ENCODE results near the gene COPS8.

The COPS8 gene

DNA sequence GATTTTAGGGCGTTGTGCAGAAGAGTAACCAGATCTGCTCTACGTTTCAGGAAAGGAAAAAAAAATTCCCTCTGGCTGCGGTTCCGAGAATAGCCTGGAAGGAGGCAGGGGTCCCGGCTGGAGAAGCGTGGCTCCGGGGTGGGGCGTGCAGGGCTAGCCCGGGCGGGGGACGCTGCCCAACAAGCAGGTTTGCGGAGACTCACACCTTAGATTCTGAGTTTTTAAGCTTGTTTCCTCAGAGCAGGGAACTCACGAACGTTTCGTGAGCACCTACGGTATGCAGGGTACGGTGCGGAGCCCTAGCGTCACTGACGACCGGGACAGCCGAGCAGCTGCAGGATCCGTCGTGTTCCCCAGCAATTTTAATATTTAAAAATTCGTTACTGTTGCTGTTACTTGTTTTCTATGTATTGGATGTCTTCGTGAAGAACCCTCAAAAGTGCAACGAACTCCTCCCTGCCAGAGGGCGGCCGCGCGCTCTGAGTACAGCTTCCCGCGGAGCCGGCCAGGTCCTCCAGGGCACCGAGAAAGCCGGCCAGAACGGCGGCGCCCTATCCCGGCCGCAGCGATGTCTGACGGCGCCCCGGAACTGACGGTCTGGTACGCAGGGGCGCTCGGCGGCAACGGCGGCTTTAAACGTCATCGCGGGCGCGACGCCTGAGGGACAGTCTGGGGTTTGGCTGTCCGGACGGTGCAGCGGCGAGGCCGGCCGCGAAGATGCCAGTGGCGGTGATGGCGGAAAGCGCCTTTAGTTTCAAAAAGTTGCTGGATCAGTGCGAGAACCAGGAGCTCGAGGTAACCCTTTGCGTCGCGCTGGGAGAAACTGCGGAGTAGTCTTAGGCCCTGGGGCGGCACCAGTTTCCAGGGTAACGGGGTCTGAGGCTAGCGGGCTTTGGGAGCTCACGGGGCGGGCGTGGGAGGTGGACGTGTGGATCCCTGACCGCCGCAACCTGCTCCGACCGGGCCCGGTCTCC is at the start of gene COPS8:
Gene COPS8, plus strand, starts transcription at position 642 of the 974 bp plus-strand sequence. Its CDS starts 76 bp downstream, at position 718.
- DNase-seq = peak; percentile 91 to 92

DNA sequence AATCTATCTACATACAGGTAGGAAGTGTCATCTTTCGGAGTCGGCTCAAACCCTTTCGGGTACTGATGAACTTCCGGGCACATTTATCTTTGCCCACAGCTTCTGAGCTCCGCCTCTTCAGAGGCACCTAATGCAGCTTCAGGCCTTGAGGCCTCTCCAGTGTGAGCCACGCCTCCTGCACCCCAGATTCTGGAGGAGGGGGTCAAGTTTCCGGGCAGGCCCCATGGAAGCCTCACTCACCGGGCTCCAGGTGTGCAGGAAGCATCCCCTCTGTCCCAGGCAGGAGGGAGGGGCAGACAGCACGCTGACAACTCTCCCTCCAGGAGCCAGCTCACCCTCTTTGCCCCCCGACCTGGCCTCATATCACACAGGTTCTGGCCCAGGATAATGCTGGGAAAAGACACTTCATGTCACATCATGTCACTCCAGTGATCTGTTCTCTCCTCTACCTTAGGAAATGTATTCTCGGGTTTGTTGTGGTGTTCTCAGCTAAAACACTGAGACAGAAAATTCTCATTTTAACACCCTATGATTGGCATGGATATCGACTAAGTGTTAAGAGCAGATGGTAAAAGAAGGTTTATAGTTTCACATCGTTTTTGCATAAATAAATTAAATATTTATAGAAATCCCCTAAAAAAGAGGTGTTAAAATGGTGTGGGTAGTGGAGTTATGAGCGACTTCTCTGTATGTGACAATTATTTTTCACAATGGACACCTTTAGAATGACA is 46.2 kb upstream of the COPS8 start:
- DNase-seq = no peak

DNA sequence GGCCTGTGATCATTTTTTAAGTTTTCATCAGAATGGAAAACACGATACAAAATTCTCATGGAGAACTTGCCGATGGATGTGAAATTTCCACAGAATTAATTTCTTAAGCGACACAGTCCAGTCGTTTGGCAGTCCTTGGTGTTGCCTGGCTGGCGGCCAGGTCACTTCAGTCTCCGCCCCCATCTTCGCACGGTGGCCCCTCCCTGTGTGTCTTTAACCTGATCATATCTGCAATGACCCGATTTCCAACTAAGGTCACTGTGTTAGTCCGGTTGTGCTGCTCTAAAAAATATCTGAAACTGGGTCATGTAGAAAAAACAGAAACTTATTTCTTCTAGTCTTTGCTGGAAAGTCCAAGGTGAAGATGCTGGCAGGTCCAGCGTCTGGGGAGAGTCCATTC is 44.5 kb upstream of the COPS8 start:
- no peak for DNase-seq

DNA sequence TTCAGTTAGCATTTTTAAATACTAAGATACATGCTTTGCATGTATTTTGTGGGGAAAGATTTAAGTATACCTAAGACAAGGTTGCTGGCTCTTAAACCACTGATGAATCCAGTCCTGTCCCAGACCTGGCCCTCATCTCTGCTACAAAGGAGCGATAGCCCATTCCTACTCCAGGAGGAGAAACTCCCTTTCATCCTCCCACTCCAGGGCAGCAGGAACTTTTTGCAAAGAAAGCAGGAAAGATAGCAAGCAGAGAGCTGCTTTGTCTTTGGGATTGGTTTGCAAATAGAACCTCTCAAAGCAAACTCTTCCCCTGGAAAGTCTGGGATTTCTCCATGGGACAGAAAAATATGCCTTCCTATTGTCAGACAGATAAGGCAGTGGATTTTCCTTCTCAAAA is 43.6 kb upstream of the COPS8 start:
- DNase-seq = no peak

DNA sequence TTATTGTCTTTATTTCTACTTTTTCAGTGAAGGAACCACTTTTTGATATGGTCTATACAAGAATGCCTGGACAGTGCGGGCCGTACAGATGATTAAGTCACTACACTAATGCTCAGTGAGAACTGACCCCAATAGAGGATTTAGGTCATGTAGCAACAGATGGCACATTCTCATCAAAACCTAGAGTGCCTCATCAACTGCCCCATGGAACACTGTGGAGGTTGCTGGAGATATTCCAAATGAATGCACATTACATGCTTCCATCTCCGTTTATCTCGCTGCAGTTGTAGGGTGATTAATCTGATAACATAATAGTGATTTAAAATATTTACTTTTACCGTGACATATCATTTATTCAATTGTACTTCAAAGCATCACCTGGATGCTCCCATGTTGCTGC is 41.8 kb upstream of the COPS8 start:
- no peak for DNase-seq

DNA sequence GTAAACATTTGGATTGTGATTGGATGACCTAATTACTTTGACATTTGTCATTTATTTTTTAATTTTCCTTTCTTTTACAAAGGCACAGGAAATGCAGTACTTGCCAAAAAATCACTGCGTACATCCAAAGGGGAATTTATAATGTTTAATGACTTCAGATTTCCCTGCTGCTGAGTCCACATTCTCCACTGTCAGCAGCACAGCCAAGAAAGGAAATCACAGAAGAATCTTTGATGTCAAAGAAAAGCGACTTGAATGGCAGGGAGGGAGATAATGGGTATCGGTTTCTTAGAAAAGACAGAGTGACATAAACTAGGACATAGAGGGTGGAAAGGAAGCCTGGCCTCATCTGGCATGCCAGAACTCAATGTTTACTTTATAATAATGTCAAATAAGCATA is 41.4 kb upstream of the COPS8 start:
- DNase-seq = no peak

DNA sequence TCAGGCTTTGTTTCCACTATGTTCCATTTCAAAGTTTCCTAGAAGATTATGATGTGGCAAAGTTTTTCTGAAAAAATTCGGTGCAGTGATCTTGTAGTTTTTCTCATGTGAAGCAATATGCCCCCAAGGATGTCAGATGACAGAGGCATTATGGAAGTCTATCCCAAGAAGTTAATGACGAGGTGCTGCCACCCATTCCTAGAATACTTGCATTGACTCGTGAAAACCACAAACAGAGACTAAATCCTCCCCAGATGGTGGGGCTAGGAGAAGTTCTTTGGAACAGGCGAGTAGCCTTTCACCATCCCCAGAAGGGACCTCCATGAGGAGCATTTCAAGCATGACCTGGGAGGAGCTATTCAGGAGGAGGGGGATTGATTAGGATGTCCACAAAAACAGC is 40.2 kb upstream of the COPS8 start:
- no peak for DNase-seq

DNA sequence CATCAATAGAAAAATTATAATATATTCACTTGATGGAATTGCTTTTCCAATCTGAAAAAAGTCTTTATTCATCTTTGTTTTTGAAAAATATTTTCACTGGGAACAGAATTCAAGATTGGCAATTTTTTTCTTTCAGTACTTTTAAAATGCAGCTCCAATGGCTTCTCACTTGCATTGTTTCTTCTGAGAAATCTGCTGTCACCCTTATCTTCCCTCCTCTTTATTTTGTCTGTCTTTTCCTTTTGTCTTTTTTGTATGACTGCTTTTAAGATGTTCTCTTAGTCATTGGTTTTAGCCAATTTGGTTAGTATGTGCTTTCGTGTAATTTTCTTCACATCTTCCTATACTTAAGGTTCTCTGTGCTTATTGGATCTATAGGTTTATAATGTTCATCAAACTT is 37.1 kb upstream of the COPS8 start:
- DNase-seq = no peak

DNA sequence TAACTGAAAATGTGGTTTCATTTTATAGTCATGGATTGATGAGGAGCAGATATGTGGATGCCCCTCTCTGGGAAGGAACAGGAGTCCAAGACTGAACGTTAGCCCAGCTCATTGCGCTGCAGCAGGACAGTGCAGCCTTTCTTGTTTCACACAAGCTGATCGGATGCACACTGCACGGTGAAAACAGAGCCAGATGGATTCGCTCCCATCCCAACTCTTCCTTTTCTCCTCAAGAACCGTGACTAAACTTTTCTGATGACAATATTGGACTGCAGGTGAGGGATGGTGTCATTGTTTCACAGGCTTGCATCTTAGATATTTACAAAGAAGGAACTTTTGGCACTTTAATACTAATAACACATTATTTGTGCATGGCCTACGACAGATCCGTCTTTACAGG is 33.8 kb upstream of the COPS8 start:
- DNase-seq = no peak

DNA sequence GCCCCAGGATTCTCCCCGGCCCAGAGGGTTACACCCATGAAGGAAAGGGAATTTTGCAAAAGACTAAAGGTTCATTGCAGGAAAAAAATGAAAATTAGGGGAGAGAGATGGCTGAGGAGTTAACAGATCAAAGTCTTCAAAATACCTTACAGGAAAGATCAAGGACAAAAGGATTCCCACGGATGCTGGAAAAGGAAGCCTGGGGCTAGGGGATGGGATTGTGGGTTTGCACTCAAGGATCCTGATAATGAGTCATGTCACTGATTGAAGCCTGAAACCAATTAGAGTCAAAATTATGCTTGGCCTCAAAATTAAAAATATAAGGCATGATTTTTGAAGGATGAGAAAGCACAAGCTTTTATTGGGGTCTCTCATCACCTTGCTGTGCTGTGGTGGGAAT is 32.6 kb upstream of the COPS8 start:
- no peak for DNase-seq

DNA sequence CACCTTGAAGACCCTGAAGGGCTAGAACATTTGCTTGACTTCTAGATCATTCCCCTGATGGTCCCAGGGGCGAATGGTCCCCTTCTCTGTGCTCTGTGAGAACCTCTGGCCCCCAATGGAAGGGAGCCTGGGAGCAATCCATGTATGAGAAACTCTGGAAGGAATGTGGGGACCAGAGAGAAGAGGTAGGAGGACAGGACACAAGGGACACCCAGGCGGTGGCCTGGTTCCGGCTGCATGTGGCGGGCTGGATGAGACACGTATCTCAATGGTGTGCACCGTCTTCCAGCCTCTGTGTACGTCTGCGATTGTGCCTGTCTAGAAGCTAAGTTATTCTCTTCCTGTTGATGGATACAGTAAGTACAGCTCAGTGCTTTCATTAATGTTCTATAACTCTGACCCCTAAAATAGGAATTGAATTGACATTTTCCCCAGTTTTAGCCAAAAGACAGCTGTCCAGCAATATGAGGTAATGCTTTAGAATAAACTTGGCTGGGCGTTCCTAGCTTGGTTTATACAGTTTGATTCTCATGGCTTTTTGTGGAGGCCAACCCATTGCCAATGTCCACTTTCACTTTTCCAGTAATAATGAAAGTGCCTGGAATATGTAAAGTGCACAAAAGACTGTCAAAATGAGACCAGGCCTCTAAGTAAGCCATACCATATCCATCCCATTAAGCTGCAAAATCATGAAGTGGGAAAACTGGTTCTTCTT is 30.1 kb upstream of the COPS8 start:
- no peak for DNase-seq

DNA sequence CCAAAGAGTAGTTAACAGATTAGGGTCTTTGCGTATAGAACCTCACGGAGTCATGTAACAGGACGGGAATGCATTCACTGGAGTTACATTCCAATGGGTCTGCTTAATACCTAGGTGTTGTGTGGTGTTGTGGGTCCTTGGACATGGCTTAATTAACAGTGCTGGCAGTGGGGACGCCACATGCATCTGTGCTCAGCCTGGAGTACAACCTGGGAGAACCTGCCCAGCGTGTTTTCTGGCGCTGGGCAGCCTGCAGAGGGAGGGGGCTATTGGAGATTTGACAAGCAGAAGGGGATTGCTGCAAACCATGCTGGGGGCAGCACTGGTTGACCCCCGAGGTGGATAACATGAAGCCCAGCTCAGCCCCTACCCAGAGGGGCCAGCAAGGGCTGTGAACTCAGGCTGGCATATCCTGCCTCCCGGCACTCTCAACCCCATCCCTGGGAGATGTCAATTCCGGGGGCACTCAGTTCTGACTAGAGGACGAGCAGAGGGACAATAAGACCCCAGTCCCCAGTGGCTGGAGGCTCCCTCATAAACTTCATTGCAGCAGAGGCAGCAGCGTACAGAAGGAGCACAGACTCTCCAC is 29.3 kb upstream of the COPS8 start:
- no peak for DNase-seq

DNA sequence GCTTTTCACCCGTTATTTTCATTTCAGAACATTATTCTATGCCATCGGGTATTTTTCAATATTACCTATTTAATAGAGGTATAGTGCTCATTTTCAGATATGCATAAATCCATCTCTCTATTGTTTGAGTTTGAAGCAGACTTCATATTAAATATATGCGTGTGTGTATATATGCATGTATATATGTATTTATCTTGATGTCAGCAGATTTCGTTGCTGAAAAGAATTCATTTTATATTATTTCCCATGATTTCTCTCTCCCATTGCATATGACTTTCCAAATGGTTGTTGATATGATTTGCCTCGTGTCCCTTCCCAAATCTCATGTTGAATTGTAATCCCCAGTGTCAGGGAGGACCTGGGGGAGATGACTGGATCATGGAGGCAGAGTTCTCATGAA is 28.6 kb upstream of the COPS8 start:
- no peak for DNase-seq

DNA sequence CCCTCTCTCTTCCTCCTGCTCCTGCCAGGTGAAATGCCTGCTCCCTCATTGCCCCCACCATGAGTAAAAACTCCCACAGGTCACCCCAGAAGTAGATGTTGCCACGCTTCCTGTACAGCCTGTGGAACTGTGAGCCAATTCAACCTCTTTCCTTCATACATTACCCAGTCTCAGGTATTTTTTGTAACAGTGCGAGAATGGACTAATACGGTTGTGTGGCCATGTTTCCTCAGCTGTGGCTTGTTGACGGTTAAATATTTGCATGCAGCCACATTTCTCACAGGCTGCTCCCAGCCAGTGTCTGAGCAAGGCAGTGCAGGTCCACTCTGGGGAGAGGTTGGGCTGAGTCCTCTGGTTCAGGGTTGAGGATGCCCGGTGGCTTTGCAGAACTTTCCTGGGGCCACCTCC is 27.8 kb upstream of the COPS8 start:
- DNase-seq = no peak

DNA sequence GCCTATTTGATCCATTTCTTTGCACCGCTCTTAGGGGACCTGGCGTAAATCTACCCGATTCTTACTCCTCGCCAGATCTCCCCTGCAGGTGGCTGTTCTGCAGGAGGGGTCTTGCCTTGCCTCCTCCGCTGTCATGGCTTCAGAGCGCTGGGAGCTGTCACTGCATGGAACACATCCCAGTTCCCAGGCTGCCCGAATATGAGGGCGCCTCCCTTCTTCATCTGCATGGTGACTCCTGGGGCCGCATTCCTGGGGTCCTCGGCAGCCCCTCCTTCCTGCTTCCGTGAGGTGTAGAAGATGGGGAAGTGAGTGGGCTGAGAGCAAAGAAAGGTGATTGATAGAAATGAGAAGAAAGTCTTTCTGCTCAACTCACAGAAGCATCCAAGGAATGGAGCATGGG is 27.3 kb upstream of the COPS8 start:
- no peak for DNase-seq

DNA sequence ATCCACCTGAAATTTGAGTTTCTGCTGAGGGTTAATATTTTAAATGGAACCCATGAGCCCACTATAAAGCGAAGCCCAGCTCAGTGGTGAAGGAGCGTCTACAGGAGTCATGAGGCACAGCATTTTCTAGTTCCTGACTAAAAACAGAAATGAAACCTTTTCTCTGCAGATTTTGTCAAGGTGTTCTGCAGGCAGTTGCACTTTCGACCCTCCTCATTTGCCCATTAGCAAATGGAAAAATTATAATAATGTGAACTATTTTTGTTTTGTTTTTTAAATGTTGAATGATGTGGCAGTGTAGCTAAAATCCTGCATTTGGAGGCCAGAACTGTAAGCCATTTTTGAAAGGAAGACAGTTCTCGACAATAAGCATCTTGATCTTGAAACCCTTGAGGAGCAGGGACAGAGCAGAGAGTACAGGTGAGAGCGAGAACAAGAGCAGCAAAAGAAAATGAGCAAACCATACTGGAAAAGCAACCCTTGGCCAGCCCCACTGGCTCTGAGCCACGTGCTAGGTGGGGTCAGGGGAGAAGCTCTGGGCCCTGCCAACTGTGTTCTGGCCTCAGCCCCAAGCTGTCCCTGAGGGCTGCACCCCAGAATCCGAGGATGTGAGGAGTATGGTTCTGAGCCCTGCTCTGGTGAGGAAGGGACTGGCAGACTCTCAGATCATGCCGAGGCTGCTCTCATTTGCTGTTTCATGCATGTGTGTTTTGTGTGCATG is 26.4 kb upstream of the COPS8 start:
- DNase-seq = no peak

DNA sequence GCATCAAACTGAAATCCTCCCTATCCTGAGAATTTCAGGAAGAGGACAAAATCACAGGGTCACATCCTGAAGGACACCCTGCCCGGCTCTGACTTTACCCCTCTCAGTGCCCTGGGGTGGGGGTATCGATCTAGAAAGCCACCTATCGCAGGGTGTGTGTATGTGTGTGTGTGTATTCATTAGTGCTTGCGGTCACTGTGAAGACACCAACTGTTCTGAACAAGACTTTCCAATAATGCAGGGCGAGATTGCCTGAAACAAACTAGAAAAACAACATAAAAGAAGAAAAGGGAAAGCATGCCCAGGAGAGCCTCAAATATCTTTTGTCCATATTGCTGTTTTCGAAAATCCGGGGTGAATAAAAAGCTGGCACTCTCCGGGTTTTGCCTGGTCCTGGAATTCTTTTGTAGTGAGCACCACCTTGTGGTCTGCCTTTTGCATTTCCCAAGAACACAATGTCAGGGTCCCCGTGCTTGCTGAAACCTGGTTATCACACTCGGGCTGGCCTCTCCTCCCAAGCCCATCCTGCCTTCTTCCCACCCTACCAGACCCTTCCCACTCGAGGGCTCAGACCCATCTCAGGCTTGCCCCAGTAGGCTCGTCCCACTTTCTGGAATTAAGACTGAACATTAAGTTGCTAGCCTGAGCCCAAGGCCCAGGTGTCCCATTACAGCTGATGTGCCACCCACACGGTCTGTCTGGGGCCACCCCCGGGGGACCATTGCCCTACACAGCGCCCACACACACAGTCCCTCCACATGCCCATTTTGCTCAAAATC is 25.0 kb upstream of the COPS8 start:
- DNase-seq = peak; percentile 6 to 21

DNA sequence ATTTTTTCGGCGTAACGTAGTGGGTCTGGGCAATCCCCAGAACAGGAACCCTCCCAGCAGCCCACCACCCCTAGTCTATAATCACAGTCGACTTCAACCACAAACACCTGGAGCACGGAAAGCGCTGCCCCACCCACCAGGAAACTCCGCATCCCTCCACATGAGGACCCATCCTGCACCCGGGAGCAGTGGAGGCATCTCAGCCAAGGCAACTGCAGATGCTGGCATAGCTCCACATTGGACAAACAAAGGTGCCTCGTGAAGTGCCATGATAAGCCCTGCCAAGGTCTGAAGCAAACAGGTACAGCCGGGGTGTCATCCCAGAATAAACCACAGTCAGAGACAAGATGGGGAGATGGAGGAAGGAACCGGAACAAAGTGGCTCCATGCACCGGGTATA is 24.3 kb upstream of the COPS8 start:
- no peak for DNase-seq

DNA sequence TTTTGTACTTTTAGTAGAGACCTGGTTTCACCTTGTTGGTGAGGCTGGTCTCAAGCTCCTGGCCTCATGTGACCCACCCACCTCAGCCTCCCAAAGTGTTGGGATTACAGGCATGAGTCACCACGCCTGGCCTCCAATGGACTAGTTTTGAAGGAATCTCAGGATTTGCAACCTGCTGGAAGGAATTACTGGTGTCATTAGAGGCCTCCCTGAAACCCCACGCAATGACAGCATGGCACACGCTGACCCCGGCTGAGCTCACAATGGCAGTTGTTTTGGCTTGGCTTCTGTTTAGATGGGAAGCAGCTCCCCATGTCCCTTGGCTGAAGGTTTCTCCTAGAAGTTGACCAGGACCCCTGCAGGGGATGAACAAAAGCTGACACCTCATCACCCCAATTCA is 23.1 kb upstream of the COPS8 start:
- no peak for DNase-seq

DNA sequence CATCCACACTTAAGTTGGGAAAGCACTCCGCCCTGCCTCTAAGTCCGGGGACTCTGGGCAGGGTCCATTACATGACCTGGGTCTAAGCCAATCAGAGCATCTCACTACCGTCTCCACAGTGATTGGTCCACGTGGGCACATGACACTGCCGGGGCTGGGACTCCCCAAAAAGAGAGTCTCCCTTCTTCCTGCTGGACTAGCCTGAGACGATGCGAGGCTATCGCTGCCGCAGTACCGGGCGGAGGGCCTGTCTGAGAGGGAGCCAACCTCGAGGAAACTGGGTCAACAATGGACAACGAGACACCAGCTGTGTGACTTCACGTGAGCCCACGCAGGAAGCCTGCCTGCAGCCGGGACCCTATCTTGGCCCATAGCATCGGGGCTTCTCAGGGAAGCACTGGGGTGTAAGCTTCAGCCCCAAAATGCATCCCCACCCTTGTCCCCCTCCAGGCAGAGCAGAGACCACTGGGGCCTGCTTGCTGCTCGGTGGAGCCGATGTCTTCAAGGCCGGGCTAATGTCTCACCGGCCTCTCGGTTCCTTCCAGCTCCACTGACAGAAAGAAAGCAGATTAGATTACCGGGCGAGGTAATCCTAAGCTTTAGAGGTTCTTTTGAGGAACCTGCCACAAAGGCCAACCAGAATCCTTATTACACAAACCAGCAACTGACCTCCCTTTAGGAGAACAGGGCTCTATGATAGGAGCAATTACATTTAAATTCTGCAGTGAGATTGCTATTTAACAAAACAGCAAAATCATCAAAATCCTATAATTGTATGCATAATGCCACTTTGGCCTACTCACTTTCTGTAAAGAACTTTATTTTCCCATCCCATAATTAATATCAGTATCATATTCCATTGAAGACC is 21.3 kb upstream of the COPS8 start:
- no peak for DNase-seq

DNA sequence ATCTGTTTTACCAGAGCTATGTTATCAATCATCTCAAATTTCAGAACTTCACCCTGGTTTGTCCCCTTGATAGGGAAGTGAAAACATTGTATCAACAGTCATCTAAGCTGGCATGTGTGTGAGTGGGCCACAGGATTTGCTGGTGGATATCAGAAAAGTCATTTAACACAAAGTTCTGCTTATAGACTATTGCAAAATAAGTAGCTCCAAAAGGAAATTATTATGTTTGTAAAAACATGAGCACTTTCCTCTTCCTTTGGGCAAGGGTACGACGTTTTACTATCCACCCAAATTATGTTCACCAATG is 20.7 kb upstream of the COPS8 start:
- DNase-seq = no peak
